Loucy (cell line): ENCODE results near the gene ZRANB1.

Experiments
- H2AFZ ChIP-seq: fragments of 200-600 bp; sonication (generic); 2 replicates; pipeline ENCODE4 v1.6.0; 2016; ENCODE audit warnings: antibody characterized with exemption, mild to moderate bottlenecking, low read length, moderate library complexity
- H3F3A ChIP-seq: fragments of 200-600 bp; 2 replicates; pipeline ENCODE4 v1.6.0; 2016; ENCODE audit warnings: antibody characterized with exemption, low read depth, mild to moderate bottlenecking
- H3K27me3 ChIP-seq: fragments of 200-600 bp; sonication (generic); 2 replicates; pipeline ENCODE4 v1.6.1; 2014; ENCODE audit warnings: low read length, mild to moderate bottlenecking; ENCODE audit not compliant: insufficient read depth, poor library complexity, severe bottlenecking
- H3K36me3 ChIP-seq: fragments of 200-600 bp; sonication (generic); 2 replicates; pipeline ENCODE4 v1.6.1; 2016; ENCODE audit warnings: low read length; ENCODE audit not compliant: insufficient read depth
- H3K4me1 ChIP-seq: fragments of 200-600 bp; sonication (generic); 2 replicates; pipeline ENCODE4 v1.5.1; 2014; ENCODE audit warnings: low read length, mild to moderate bottlenecking; ENCODE audit not compliant: insufficient read depth, poor library complexity, severe bottlenecking
- H3K4me2 ChIP-seq: fragments of 200-600 bp; sonication (generic); 2 replicates; pipeline ENCODE4 v1.6.0; 2014; ENCODE audit warnings: antibody characterized with exemption, low read length, low read depth, mild to moderate bottlenecking; ENCODE audit not compliant: poor library complexity, severe bottlenecking
- H3K4me3 ChIP-seq: fragments of 200-600 bp; sonication (generic); 2 replicates; pipeline ENCODE4 v1.5.1; 2014; ENCODE audit warnings: low read length, mild to moderate bottlenecking, mixed read lengths; ENCODE audit not compliant: poor library complexity, severe bottlenecking
- H3K79me2 ChIP-seq: fragments of 200-600 bp; sonication (generic); 2 replicates; pipeline ENCODE4 v1.6.1; 2014; ENCODE audit warnings: low read length; ENCODE audit not compliant: insufficient read depth
- H3K9ac ChIP-seq: fragments of 200-600 bp; sonication (generic); 2 replicates; pipeline ENCODE4 v1.6.0; 2014; ENCODE audit warnings: mild to moderate bottlenecking, low read depth, low read length, moderate library complexity; ENCODE audit not compliant: poor library complexity, severe bottlenecking
- H3K9me2 ChIP-seq: fragments of 200-600 bp; sonication (generic); replicated peaks from 2 replicates; pipeline ENCODE4 v1.6.1; 2016; ENCODE audit warnings: low read depth, low read length, mixed read lengths
- H3K9me3 ChIP-seq: fragments of 200-600 bp; sonication (generic); 2 replicates; pipeline ENCODE4 v1.6.1; 2014; ENCODE audit warnings: mild to moderate bottlenecking, antibody characterized with exemption, low read length, low read depth; ENCODE audit not compliant: insufficient read depth
- H4K20me1 ChIP-seq: fragments of 200-600 bp; sonication (generic); 2 replicates; pipeline ENCODE4 v1.6.0; 2014; ENCODE audit warnings: antibody characterized with exemption, low read length, mild to moderate bottlenecking; ENCODE audit not compliant: insufficient read depth, poor library complexity, severe bottlenecking
- EZH2phosphoT487 ChIP-seq: fragments of 200-600 bp; IDR thresholded peaks from 2 replicates; pipeline ENCODE4 v1.6.1; 2018; ENCODE audit warnings: antibody characterized with exemption, mild to moderate bottlenecking, moderate library complexity, borderline replicate concordance
- TF ChIP-seq, protein P1 (sequence below): fragments of 200-600 bp; sonication (generic); conservative IDR thresholded peaks from 2 replicates; pipeline ENCODE4 v1.5.1; 2014; ENCODE audit warnings: mild to moderate bottlenecking, antibody characterized with exemption, low read length

ZRANB1 gene

DNA sequence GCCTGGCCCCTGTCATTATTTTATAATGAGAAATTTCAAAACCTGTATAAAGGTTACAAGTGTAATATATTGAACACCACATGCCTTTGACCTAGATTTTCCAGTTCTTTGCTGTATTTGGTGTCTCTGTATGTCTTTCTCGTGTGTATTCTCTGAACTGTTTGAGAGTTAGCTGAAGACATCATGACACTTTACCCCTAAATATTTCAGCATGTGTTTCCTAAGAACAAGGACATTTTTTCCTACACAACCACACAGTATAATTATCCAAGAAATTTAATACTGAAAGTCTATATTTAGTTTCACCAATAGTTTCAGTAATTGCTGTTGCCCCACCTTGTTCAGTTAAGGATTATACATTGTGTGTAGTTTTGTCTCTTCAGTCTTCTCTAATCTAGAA lies 14.8 kb downstream of the ZRANB1 start:
- Histone ChIP-seq H3K4me3 (no peak overlapping the region), H3K79me2 (peaks cover 95% of the 10 kb centered on the region), H3F3A (no peaks in the 10 kb centered on the region), H3K36me3 (no peaks in the 10 kb centered on the region), H3K9me3 (no peaks in the 10 kb centered on the region), H3K9me2 (no peaks in the 10 kb centered on the region), H4K20me1 (peaks cover 70% of the 10 kb centered on the region), H2AFZ (no peak overlapping the region), H3K4me1 (peaks cover 14% of the 10 kb centered on the region), H3K27me3 (no peaks in the 10 kb centered on the region), H3K4me2 (no peak overlapping the region), H3K9ac (no peak overlapping the region)
- TF ChIP-seq, protein P1, sequence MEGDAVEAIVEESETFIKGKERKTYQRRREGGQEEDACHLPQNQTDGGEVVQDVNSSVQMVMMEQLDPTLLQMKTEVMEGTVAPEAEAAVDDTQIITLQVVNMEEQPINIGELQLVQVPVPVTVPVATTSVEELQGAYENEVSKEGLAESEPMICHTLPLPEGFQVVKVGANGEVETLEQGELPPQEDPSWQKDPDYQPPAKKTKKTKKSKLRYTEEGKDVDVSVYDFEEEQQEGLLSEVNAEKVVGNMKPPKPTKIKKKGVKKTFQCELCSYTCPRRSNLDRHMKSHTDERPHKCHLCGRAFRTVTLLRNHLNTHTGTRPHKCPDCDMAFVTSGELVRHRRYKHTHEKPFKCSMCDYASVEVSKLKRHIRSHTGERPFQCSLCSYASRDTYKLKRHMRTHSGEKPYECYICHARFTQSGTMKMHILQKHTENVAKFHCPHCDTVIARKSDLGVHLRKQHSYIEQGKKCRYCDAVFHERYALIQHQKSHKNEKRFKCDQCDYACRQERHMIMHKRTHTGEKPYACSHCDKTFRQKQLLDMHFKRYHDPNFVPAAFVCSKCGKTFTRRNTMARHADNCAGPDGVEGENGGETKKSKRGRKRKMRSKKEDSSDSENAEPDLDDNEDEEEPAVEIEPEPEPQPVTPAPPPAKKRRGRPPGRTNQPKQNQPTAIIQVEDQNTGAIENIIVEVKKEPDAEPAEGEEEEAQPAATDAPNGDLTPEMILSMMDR = no peak
- no peak for TF ChIP-seq EZH2phosphoT487

DNA sequence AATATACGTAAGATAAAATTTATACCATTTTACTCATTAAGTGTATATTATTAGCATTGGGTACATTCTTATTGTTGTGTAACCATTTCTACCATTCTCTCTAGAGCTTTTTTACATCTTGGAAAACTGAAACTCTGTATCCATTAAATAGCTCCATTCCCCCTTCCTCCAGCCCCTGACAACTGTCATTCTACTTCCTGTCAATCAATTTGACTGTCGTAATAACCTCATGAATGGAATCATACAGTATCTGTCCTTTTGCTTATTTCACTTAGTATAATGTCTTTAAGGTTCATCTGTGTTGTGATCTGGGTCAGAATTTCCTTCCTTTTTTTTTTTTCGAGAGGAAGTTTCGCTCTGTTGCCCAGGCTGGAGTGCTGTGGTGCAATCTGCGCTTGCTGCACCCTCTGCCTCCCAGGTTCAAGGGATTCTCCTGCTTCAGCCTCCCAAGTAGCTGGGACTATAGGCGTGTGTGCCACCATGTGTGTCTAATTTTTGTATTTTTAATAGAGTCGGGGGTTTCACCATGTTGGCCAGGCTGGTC lies 15.6 kb downstream of the ZRANB1 start:
- H4K20me1 ChIP-seq = peaks cover 72% of the 10 kb centered on the region
- H3K79me2 ChIP-seq = peaks cover 95% of the 10 kb centered on the region
- no peaks in the 10 kb centered on the region for H3K27me3 ChIP-seq
- H3K4me1 ChIP-seq = peaks cover 14% of the 10 kb centered on the region
- H3K36me3 ChIP-seq = no peaks in the 10 kb centered on the region
- TF ChIP-seq, protein P1 = no peak
- TF ChIP-seq EZH2phosphoT487 = no peak
- no peaks in the 10 kb centered on the region for H3K9me2 ChIP-seq
- no peak overlapping the region for H3K4me3 ChIP-seq
- no peak overlapping the region for H3K4me2 ChIP-seq
- no peak overlapping the region for H2AFZ ChIP-seq
- H3K9me3 ChIP-seq = no peaks in the 10 kb centered on the region
- no peak overlapping the region for H3K9ac ChIP-seq
- no peaks in the 10 kb centered on the region for H3F3A ChIP-seq

DNA sequence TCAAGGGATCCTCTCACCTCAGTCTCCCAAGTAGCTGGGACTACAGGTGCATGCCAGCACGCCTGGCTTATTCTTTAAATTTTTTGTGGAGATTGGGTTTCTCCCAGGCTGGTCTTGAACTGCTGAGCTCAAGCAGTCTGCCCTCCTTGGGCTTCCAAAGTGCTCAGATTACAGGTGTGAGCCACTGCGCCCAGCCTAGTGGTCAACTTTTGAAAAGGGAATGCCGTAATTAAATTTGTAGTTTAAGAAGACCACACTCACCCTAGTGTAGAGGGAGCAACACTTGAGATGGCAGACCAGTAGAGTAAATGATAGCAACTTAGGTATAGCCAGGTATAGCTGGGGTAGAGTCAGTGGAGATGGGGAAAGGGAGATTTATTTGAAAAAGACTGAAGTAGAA lies 17.6 kb downstream of the ZRANB1 start:
- Histone ChIP-seq H3K9me3 (no peaks in the 10 kb centered on the region), H3K79me2 (peaks cover 89% of the 10 kb centered on the region), H3F3A (no peaks in the 10 kb centered on the region), H3K27me3 (no peaks in the 10 kb centered on the region), H3K4me2 (no peak overlapping the region), H2AFZ (no peak overlapping the region), H3K4me3 (no peak overlapping the region), H3K9ac (no peak overlapping the region), H3K4me1 (peaks cover 14% of the 10 kb centered on the region), H3K36me3 (no peaks in the 10 kb centered on the region), H3K9me2 (no peaks in the 10 kb centered on the region), H4K20me1 (peaks cover 67% of the 10 kb centered on the region)
- TF ChIP-seq EZH2phosphoT487 = no peak
- TF ChIP-seq, protein P1 = no peak
